HepG2 (cell line): ENCODE measurements around the gene RSBN1L. TPM values are rescaled to one million over a fixed set of nuclear protein-coding genes. Genes with fewer than 3 reads are reported as not detected.
"Not testable (repeated sequence)": the region's sequence is repeated elsewhere in the genome, so short reads cannot be mapped to it uniquely, and the experiment has no call there.

Source experiments
- ATAC-seq: fragments of 200-7000 bp; cut with Tn5 transposase; 3 replicates; pipeline ENCODE4 v1.9.1; 2020; ENCODE audit warnings: mild to moderate bottlenecking, moderate library complexity
- BruUV-seq: library from RNA; stranded (reverse); fragments of 400-500 nt; replicated peaks from 2 replicates; lab custom pipeline; 2021; lab: Mats Ljungman, UMichigan
- CTCF ChIA-PET: fragments of 300-600 bp; formaldehyde crosslinking; extraction: SDS; loops from one replicate; lab custom pipeline; 2021; ENCODE audit warnings: low total read pairs, inconsistent platforms, low intra/inter-chr PET ratio; lab: Yijun Ruan, JAX
- POLR2A ChIA-PET: fragments of 350-600 bp; sonication (Branson Sonifier 250); formaldehyde crosslinking; loops from one replicate; lab custom pipeline; 2020; ENCODE audit warnings: antibody characterized with exemption, inconsistent platforms; lab: Yijun Ruan, JAX
- DNase-seq: peaks from one replicate; pipeline ENCODE4 v3.0.0-alpha.2; 2015; ENCODE audit warnings: low spot score
- FAIRE-seq: peaks from 3 replicates; lab custom pipeline; 2011; peaks lifted over from hg19 to GRCh38; lab: Jason Lieb, UNC
- H2AFZ ChIP-seq: one replicate; pipeline ENCODE4 v1.6.1; 2011; ENCODE audit warnings: low read length, inconsistent platforms
- H3K27ac ChIP-seq: fragments of 300-600 bp; 3 replicates; pipeline ENCODE4 v1.8.0; 2011; ENCODE audit warnings: mixed run types, mild to moderate bottlenecking, mixed read lengths, low read length, inconsistent platforms; ENCODE audit not compliant: insufficient read depth; ENCODE audit errors: extremely low read length
- H3K27me3 ChIP-seq, 2 experiments: fragments of 200-600 bp in 1 of 2; 2 replicates in 1 of 2; 3 replicates in 1 of 2; pipeline versions ENCODE4 v1.6.0 to v1.8.0; 2011; ENCODE audit warnings: low read length in 2 of 2, mild to moderate bottlenecking in 2 of 2, moderate library complexity in 2 of 2, inconsistent platforms in 1 of 2; ENCODE audit not compliant: insufficient read depth in 2 of 2, control insufficient read depth in 1 of 2
- H3K36me3 ChIP-seq, 2 experiments: fragments of 200-600 bp in 1 of 2; replicated peaks in 1 of 2; 2 replicates in 1 of 2; 3 replicates in 1 of 2; pipeline versions ENCODE4 v1.5.1 to v1.8.0; 2011; ENCODE audit warnings: low read length in 2 of 2, inconsistent platforms in 1 of 2; ENCODE audit not compliant: insufficient read depth in 2 of 2, control insufficient read depth in 1 of 2
- H3K4me1 ChIP-seq: 2 replicates; pipeline ENCODE4 v1.5.1; 2012; ENCODE audit warnings: low read length, inconsistent platforms; ENCODE audit not compliant: insufficient read depth
- H3K4me2 ChIP-seq: 2 replicates; pipeline ENCODE4 v1.6.0; 2011; ENCODE audit warnings: low read depth, low read length, inconsistent platforms
- H3K4me3 ChIP-seq, 3 experiments: fragments of 200-600 bp in 1 of 3; sonication (generic), shearing (Covaris generic) in 1 of 3; replicated peaks in 1 of 3; 2 replicates each; pipeline ENCODE4 v1.5.1; 2011 to 2016; ENCODE audit warnings: low read length in 3 of 3, inconsistent platforms in 2 of 3, low read depth in 2 of 3, mild to moderate bottlenecking in 2 of 3, control low read depth in 1 of 3, mixed read lengths in 1 of 3; ENCODE audit not compliant: insufficient read depth in 1 of 3
- H3K79me2 ChIP-seq: one replicate; pipeline ENCODE4 v1.6.1; 2011; ENCODE audit warnings: low read length, inconsistent platforms; ENCODE audit not compliant: insufficient read depth
- H3K9ac ChIP-seq: 2 replicates; pipeline ENCODE4 v1.6.0; 2011; ENCODE audit warnings: mild to moderate bottlenecking, low read depth, low read length, inconsistent platforms; ENCODE audit not compliant: insufficient read depth
- H3K9me3 ChIP-seq: 2 replicates; pipeline ENCODE4 v1.5.1; 2012; ENCODE audit warnings: mild to moderate bottlenecking, low read length
- H4K20me1 ChIP-seq: 2 replicates; pipeline ENCODE4 v1.6.0; 2011; ENCODE audit warnings: inconsistent platforms, mild to moderate bottlenecking, low read length, moderate library complexity; ENCODE audit not compliant: insufficient read depth
- CHD2 ChIP-seq: IDR thresholded peaks from 2 replicates; pipeline ENCODE4 v1.6.1; 2011; ENCODE audit warnings: low read depth, low read length, improper control_type of control experiment
- SMC3 ChIP-seq: IDR thresholded peaks from 2 replicates; pipeline ENCODE4 v1.6.1; 2011; ENCODE audit warnings: low read length, improper control_type of control experiment
- SP140L ChIP-seq: sonication (generic); formaldehyde crosslinking; IDR thresholded peaks from 2 replicates; pipeline ENCODE4 v1.4.0; 2020; ENCODE audit warnings: missing genetic modification reagents, borderline replicate concordance
- STAG1 ChIP-seq: sonication (generic); formaldehyde crosslinking; IDR thresholded peaks from 2 replicates; pipeline ENCODE4 v1.4.0; 2020; ENCODE audit warnings: missing genetic modification reagents
- ZNF337 ChIP-seq: sonication (generic); formaldehyde crosslinking; IDR thresholded peaks from 2 replicates; pipeline ENCODE4 v1.5.1; 2020; ENCODE audit warnings: missing genetic modification reagents, low read depth, mild to moderate bottlenecking, borderline replicate concordance
- ZNF558 ChIP-seq: sonication (generic); formaldehyde crosslinking; IDR thresholded peaks from 2 replicates; pipeline ENCODE4 v1.9.0; 2022; ENCODE audit warnings: mild to moderate bottlenecking, missing genetic modification reagents, borderline replicate concordance
- WGBS: methylation state at CpG from one replicate; pipeline ENCODE4 v1.1.6; 2017; ENCODE audit warnings: low lambda C conversion rate; 5-methylcytosine and 5-hydroxymethylcytosine counted together
- in situ Hi-C: cut with HindIII; loops from 2 replicates; pipeline ENCODE4 v1.10.0; 2017; ENCODE audit warnings: low pct_unique_long_range_greater_than_20kb; ENCODE audit not compliant: extremely low pct_ligation_motif_present
- intact Hi-C: fragments of 100-400 bp; cut with micrococcal nuclease; formaldehyde crosslinking; loops from one replicate; pipeline ENCODE4 v1.10.0; 2022; ENCODE audit not compliant: unreplicated experiment
- polyA plus RNA-seq, 8 experiments: library from polyadenylated mRNA; depleted of rRNA in 3 of 8; stranded (reverse) in 7 of 8; unstranded in 1 of 8; fragments of >200 nt; fragmentation: Illumina TruSeq in 4 of 8; extraction: Trizol in 4 of 8; gene quantifications; 2 replicates each; pipeline versions ENCODE4 v1.2.1 to v1.2.3, GENCODE V29; 2011 to 2016; ENCODE audit warnings: low read depth in 4 of 8, missing spikeins in 1 of 8, mixed read lengths in 1 of 8; ENCODE audit not compliant: insufficient read depth in 1 of 8
- total RNA-seq, 5 experiments: library from RNA; depleted of rRNA; stranded (reverse); fragments of >200 nt; fragmentation: Illumina TruSeq; extraction: Trizol; gene quantifications; 2 replicates each; pipeline ENCODE4 v1.2.3, GENCODE V29; 2016; ENCODE audit warnings: low read depth in 1 of 5
- TF ChIP-seq, protein P1 (sequence below): sonication (generic); formaldehyde crosslinking; IDR thresholded peaks from 2 replicates; pipeline ENCODE4 v1.5.0; 2020; ENCODE audit warnings: mild to moderate bottlenecking, missing genetic modification reagents, moderate library complexity

The RSBN1L gene
- total and polyA plus RNA-seq, 2 of the 13 experiments (the other 11 are each of a cell fraction or from before 2014, with no cell fraction given), result 7.7 to 21.3 TPM

DNA sequence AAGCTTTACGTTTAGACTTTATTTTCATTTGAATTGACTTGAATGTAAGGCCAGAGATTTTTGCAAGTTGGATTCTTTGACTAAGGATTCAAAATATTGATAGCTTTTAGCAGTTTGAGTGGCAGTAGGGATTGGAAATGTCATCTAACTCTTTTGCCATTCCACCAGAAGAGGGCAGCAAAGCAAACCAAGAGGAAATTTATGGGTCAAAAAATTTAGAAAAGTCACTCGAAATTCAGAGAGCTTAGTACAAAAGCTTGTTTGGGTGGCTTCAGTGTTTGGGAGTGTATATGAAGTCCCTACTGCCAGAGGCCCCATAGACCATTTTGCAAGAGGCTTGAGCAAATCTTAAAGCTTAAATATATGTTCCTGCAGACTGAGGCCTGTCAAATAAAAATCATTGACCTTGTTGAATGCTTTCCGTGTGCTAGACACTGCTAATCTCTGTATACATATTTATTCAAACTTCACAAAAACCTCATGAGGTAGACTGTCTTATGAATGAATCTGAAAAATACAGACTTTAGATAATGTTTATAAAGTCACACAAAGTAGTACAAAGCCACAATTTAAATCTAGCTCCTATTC lies 44.6 kb upstream of the RSBN1L start:
- H4K20me1 ChIP-seq, result no peaks in the 10 kb centered on the region
- TF ChIP-seq CHD2 (no peak), ZNF558 (no peak), ZNF337 (CRISPR knock-in tag) (no peak), SP140L (CRISPR knock-in tag) (no peak), STAG1 (peak; percentile 53), SMC3 (peak; percentile 52)
- TF ChIP-seq, protein P1, sequence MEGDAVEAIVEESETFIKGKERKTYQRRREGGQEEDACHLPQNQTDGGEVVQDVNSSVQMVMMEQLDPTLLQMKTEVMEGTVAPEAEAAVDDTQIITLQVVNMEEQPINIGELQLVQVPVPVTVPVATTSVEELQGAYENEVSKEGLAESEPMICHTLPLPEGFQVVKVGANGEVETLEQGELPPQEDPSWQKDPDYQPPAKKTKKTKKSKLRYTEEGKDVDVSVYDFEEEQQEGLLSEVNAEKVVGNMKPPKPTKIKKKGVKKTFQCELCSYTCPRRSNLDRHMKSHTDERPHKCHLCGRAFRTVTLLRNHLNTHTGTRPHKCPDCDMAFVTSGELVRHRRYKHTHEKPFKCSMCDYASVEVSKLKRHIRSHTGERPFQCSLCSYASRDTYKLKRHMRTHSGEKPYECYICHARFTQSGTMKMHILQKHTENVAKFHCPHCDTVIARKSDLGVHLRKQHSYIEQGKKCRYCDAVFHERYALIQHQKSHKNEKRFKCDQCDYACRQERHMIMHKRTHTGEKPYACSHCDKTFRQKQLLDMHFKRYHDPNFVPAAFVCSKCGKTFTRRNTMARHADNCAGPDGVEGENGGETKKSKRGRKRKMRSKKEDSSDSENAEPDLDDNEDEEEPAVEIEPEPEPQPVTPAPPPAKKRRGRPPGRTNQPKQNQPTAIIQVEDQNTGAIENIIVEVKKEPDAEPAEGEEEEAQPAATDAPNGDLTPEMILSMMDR (CRISPR knock-in tag), result peak; percentile 64
- peak; percentile 68 for FAIRE-seq

DNA sequence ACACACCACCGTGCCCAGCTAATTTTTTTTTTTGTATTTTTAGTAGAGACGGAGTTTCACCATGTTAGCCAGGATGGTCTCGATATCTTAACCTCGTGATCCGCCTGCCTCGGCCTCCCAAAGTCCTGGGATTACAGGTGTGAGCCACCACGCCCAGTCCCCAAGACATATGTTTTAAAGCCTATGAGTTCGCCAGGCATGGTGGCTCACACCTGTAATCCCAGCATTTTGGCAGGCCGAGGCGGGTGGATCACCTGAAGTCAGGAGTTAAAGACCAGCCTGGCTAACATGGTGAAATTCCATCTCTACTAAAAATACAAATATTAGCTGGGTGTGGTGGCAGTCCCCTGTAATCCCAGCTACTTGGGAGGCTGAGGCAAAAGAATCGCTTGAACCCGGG lies 43.4 kb upstream of the RSBN1L start:
- H3K4me3 ChIP-seq, DNase-seq, FAIRE-seq, CTCF ChIA-PET, H3K9me3 ChIP-seq, H3K4me2 ChIP-seq, in situ Hi-C loops, H3K27me3 ChIP-seq, H3K9ac ChIP-seq, H4K20me1 ChIP-seq, POLR2A ChIA-PET, H3K27ac ChIP-seq, BruUV-seq, H2AFZ ChIP-seq, H3K79me2 ChIP-seq, ATAC-seq: not testable (repeated sequence)
- 97% methylated on average over 12 of the region's 12 CpGs for WGBS
- Histone ChIP-seq H3K4me1 (peaks cover 21% of the 10 kb centered on the region), H3K36me3 (0 out of 5 replicates have a peak, but pooled peaks cover 1 to 13% of the 10 kb centered on the region in 2 experiments)
- intact Hi-C loops, result loop anchor here (10.0 kb wide), 1 partner anchor 242 kb away; no protein-coding TSS in a partner anchor

More for the DNA sequence above, 44.6 kb upstream of the RSBN1L start:
- intact Hi-C loops, result loop anchor here (1.0 to 10.0 kb wide), 2 partner anchors 108 to 243 kb away; no protein-coding TSS in a partner anchor
- H3K36me3 ChIP-seq, result 0 out of 5 replicates have a peak, but pooled peaks cover 1 to 10% of the 10 kb centered on the region in 2 experiments
- no peak overlapping the region for H3K27ac ChIP-seq
- BruUV-seq, result no TSS peak
- DNase-seq (peak; percentile 36), ATAC-seq (peak; percentile 33; the same call in 1 of the 3 replicates)
- no peak overlapping the region for H3K9ac ChIP-seq
- no peaks in the 10 kb centered on the region for H3K9me3 ChIP-seq
- POLR2A ChIA-PET, result interaction anchor here (0.9 kb wide), 1 partner anchor 33 kb away, joined by 3 read pairs; no protein-coding TSS in a partner anchor
- H3K4me1 ChIP-seq, result peaks cover 15% of the 10 kb centered on the region
- H3K4me2 ChIP-seq, result no peak overlapping the region
- CTCF ChIA-PET, result interaction anchor here (1.9 kb wide), 1 partner anchor 107 kb away, joined by 19 read pairs; no protein-coding TSS in a partner anchor
- no peaks in the 10 kb centered on the region for H3K79me2 ChIP-seq
- no peak overlapping the region for H3K4me3 ChIP-seq
- WGBS, result 32% methylated on average over 3 of the region's 3 CpGs
- no peaks in the 10 kb centered on the region for H3K27me3 ChIP-seq
- in situ Hi-C loops, result no loop called here
- no peak overlapping the region for H2AFZ ChIP-seq
